Medulla oblongata (tissue), 1 donor: Measurements from ENCODE around the gene EXD2.
"Not testable (repeated sequence)": the region's sequence is repeated elsewhere in the genome, so short reads cannot be mapped to it uniquely, and the experiment has no call there.

Source experiments
- DNase-seq: peaks from one replicate; pipeline ENCODE4 v3.0.0-alpha.2; 2015; ENCODE audit errors: extremely low spot score

EXD2 gene

GRCh38 chr14:69281450-69282169 is 90.3 kb downstream of the EXD2 start:
- no peak for DNase-seq

DNA sequence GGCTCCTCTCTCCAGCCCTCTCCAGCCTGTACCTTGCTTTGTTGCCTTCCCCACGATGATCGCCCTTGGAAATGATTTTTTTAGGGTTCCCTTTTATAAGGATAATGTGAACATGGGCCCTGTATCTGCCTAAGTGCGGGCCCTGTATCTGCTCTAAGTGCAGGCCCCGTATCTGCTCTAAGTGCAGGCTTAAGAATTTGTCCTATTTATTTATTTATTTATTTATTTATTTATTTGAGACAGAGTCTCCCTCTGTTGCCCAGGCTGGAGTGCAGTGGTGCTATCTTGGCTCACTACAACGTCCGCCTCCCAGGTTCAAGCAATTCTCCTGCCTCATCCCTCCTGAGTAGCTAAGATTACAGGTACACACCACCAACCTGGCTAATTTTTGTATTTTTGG is 91.2 kb downstream of the EXD2 start:
- no peak for DNase-seq

GRCh38 chr14:69284170-69284569 is 92.9 kb downstream of the EXD2 start:
- no peak for DNase-seq

- no peak for DNase-seq
Observed at GRCh38 chr14:69285661-69286255, 94.5 kb downstream of the EXD2 start.

GRCh38 chr14:69287098-69288010 is 96.1 kb downstream of the EXD2 start:
- DNase-seq, result no peak

DNA sequence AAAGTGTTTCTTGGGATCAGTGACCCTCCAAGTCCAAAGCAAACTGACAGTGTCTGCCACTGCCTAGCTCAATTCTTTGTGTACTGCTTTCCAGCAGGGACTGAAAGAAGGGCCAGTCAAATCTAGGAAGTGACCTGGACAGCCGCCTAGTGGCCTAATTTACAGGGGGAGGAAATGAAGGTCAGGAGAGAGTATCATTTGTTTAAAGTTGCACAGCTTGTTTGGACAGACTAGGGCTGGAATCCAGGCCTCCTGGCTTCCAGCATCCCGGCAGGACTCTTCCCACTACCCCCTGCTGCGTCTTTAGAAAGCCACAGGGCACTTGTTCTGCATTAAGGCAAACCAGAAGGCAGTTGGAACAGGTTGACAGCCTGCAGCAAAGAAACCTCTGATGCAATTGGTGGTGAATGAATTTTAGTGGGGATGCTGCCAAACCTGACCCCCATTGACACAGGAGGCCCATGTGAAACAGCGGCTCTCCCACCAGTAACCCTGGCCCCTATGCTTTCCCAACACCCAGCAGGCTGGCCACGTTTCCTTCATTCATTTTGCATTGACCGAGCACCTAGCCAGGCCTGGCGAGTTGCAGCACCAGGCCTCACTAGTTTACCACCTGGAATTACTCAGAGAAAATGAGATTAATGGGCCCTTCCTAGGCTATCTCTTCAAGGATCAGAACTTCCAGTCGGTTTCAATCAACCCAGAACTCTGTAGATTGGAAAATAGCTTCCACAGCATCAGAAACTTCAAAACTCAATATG is 96.9 kb downstream of the EXD2 start:
- peak; percentile 76 for DNase-seq

GRCh38 chr14:69288956-69289705 is 97.8 kb downstream of the EXD2 start:
- no peak for DNase-seq

DNA sequence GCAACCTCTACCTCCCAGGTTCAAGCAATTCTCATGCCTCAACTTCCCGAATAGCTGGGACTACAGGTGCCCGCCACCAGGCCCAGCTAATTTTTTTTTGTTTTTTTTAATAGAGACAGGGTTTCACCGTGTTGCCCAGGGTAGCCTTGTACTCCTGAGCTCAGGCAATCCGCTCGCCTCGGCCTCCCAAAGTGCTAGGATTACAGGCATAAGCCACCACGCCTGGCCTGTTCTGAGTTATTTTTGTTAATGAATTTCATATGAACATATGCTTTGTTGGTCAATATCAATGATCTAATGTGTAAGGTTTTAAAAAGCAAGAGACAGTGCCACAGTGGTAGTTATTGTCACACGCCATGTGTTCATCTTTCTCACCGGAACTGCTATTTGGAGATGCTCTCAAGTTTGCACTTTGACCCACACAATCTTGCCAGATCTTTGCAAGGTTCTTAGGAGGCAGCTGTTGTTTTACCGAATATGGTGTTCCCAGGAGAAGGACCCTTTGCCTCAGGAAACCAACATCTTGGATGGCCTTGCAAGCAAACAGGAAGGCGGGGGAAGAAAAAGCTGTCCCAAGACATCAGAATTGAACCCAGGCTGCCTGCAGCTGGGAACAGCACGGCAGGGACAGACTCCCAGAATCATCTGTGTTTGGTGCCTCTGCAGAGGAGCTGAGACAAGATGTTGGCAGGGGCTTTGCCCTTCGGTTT is 98.7 kb downstream of the EXD2 start:
- no peak for DNase-seq

- not testable (repeated sequence) for DNase-seq
Observed at GRCh38 chr14:69290881-69291280, 99.6 kb downstream of the EXD2 start.

- DNase-seq, result no peak
Observed at GRCh38 chr14:69291396-69291795, 100.1 kb downstream of the EXD2 start.

GRCh38 chr14:69291891-69292561 is 100.7 kb downstream of the EXD2 start:
- DNase-seq, result no peak
